HG03196 (cell line): Measurements from ENCODE around the gene OR10W1.

ENCODE experiments used
- ATAC-seq: cut with Tn5 transposase; IDR thresholded peaks from one replicate; pipeline ENCODE4 v1.9.1; 2021; ENCODE audit not compliant: unreplicated experiment

OR10W1 gene, protein sequence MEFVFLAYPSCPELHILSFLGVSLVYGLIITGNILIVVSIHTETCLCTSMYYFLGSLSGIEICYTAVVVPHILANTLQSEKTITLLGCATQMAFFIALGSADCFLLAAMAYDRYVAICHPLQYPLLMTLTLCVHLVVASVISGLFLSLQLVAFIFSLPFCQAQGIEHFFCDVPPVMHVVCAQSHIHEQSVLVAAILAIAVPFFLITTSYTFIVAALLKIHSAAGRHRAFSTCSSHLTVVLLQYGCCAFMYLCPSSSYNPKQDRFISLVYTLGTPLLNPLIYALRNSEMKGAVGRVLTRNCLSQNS

GRCh38 chr11:58268142-58268541 lies at the start of gene OR10W1:
OR10W1 (minus strand) TSS chr11:58268260; CDS start chr11:58267858, 402 bp downstream.
- ATAC-seq: no peak

- no peak for ATAC-seq
Observed at GRCh38 chr11:58316142-58316541, 48.1 kb upstream of the OR10W1 start.

- no peak for ATAC-seq
Observed at GRCh38 chr11:58301576-58301975, 33.5 kb upstream of the OR10W1 start.

- no peak for ATAC-seq
Observed at GRCh38 chr11:58292017-58292416, 24.0 kb upstream of the OR10W1 start.

DNA sequence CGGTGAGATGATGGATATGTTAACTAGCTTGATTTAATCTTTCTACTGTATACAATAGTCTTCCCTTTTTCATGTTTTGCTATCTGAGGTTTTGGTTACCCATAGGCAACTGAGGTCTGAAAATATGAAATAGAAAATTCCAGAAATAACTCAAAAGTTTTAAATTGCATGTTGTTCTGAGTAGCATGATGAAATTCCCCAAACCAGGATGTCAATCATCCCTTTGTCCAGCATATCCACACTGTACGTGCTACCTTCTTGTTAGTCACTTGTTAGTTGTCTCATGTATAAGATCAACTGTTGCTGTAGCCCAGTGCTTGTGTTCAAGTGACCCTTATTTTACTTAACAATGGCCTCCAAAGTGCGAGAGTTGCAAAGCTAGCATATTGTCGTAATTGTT lies 21.2 kb upstream of the OR10W1 start:
- ATAC-seq: no peak

DNA sequence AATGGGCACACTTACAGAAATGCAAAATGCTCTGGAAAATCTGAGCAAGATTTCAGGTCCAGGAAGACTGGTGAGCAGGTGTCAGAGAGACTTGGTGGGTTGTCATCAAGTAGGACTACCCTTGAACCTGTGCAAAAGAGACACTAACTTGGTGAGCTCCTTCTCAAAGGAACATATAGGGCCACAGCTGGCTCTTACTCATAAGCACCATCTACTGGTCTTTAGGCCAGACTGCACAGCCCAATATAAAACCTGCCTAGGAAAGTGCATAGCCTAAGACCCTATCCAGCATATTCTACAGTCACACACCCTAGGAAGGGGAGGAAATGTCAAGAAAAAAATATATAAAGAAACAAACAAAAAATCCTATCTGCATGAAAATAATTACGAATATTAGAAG lies 18.2 kb upstream of the OR10W1 start:
- no peak for ATAC-seq

GRCh38 chr11:58285483-58286040 lies 17.5 kb upstream of the OR10W1 start:
- no peak for ATAC-seq

- ATAC-seq: no peak
Observed at GRCh38 chr11:58276151-58276550, 8.1 kb upstream of the OR10W1 start.

- ATAC-seq: no peak
Observed at GRCh38 chr11:58275002-58275401, 6.9 kb upstream of the OR10W1 start.

- ATAC-seq: no peak
Observed at GRCh38 chr11:58259983-58260382, 8.1 kb downstream of the OR10W1 start.

GRCh38 chr11:58254936-58255335 lies 13.1 kb downstream of the OR10W1 start:
- no peak for ATAC-seq

GRCh38 chr11:58243954-58244353 lies 24.1 kb downstream of the OR10W1 start:
- ATAC-seq: no peak

DNA sequence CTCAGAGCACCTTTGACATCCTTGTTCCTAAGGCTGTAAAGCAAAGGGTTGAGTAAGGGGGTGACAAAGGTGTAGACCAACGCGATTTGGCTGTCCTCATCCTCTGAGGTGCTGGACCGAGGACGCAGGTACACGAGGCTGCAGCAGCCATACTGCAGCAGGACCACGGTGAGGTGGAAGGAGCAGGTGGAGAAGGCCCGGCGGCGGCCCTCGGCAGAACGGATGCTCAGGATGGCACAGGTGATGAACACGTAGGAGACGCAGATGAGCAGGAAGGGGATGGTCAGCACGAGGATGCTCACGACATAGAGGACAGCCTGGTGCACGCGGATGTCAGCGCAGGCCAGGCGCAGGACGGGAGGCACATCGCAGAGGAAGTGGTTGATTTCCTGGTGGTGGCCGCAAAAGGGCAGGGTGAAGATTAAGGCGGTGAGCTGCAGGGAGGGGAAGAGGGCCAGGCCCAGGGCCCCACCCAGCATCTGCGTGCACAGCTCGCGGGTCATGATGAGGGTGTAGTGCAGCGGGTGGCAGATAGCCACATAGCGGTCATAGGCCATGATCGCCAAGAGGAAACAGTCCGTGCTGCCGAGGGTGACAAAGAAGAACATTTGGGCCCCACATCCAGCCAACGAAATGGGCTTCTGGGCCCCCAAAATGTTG lies 40.0 kb downstream of the OR10W1 start:
- no peak for ATAC-seq

- no peak for ATAC-seq
Observed at GRCh38 chr11:58222721-58223120, 45.3 kb downstream of the OR10W1 start.
